Measurements from ENCODE around the gene FKBP5. TPM values are rescaled to one million over a fixed set of nuclear protein-coding genes. Genes with fewer than 3 reads are reported as not detected.
A peak's percentile ranks its signal among the peaks of the same experiment; 100 is the strongest.

FKBP5 gene
- total and polyA plus RNA-seq, 2 donors (not counting 3 experiments of a cell fraction or from before 2014, with no cell fraction given) = 16.7 to 56.8 TPM

DNA sequence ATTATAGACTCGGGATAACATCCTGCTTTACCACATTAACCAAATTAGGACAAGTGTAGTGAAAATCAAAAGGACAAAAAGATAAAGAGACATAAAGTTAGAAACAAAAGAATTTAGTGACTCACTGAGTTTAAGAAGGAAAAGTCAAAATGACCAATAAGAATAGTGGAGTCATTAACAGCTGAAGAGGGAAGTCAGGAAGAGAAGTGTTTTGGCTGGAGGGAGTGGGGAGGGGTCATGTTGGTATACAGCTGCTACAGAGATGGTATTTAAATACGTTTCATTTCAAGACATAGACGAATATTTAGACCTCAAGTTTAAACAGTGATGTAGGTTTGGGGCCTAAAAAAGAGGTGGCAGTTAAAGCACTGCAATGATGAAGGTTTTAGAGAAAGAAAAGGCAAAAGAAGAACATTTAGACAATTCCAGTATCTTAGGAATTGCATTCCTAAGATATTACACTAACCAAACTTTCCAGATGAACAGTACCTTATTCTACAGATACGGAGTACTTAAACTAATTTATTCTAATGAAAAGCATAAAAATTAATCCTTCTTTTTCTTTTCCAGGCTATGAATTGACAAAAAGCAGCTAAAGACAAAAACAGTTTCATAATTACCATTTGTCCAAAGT lies 10.6 kb downstream of the FKBP5 start:
- Histone ChIP-seq H3K36me3 (ENCODE audit: control insufficient read depth in 2 of 2, extremely low read depth in 1 of 2, insufficient read depth in 2 of 2, low read length in 2 of 2) (peaks cover 0 to 4% of the 10 kb centered on the region in 2 experiments), H3K27ac (ENCODE audit: insufficient read depth, low read depth, low read length) (peak overlapping the region; percentile 84), H4K20me1 (replicated peaks; ENCODE audit: control insufficient read depth, extremely low read depth, insufficient read depth, low read length) (no peaks in the 10 kb centered on the region), H3K9me3 (replicated peaks; ENCODE audit: control insufficient read depth, insufficient read depth, low read length) (no peaks in the 10 kb centered on the region), H3K27me3 (ENCODE audit: control insufficient read depth in 2 of 2, insufficient read depth in 2 of 2, low read length in 2 of 2) (no peaks in the 10 kb centered on the region), H3K4me1 (ENCODE audit: control insufficient read depth, extremely low read depth, insufficient read depth, low read length) (peaks cover 19% of the 10 kb centered on the region), H3K4me3 (replicated peaks in 1 of 3; ENCODE audit: insufficient read depth in 1 of 3, low read depth in 1 of 3, low read length in 3 of 3) (peak overlapping the region in 1 of 3 experiments; percentile 15), H3K4me2 (ENCODE audit: insufficient read depth, low read length) (peak overlapping the region; percentile 88), H3K9me1 (replicated peaks; ENCODE audit: control insufficient read depth, extremely low read depth, insufficient read depth, low read length) (peaks cover 6% of the 10 kb centered on the region), H2AFZ (ENCODE audit: low read depth, low read length) (peak overlapping the region; percentile 72), H3K9ac (replicated peaks; ENCODE audit: extremely low read depth, insufficient read depth, low read length) (peak overlapping the region; percentile 62), H3K79me2 (ENCODE audit: control insufficient read depth, insufficient read depth, low read length) (peaks cover 87% of the 10 kb centered on the region)
- POLR2A ChIA-PET = no interaction called here
- dilution Hi-C loops (cut with MboI; ENCODE audit: extremely low pct_ligation_motif_present, low sequenced_read_pairs) = no loop called here
- peak; percentile 79 for DNase-seq (ENCODE audit: low read depth, low spot score)
- CTCF ChIA-PET = interaction anchor here (1.0 to 4.6 kb wide), 7 partner anchors 9 to 156 kb away, joined by 3 to 31 read pairs (median 6); partner anchors contain the start of gene ARMC12
- no TSS peak for BruUV-seq (replicated peaks)
- intact Hi-C loops (cut with micrococcal nuclease) = no loop called here
- FAIRE-seq = peak; percentile 4
- no peak for TF ChIP-seq FOS (IDR thresholded peaks at IDR 0.05; ENCODE audit: borderline replicate concordance, insufficient read depth, low read length)
- TF ChIP-seq POLR2A (IDR thresholded peaks at IDR 0.05; ENCODE audit: low read depth, low read length) = no peak
- no peak for TF ChIP-seq MAX (IDR thresholded peaks at IDR 0.05; ENCODE audit: insufficient read depth, insufficient read length)
- TF ChIP-seq MYC (IDR thresholded peaks at IDR 0.05; ENCODE audit: low read depth, low read length) = no peak
- TF ChIP-seq POLR2AphosphoS5 (IDR thresholded peaks at IDR 0.05; ENCODE audit: insufficient read depth, low read depth, low read length) = no peak
- TF ChIP-seq GATA2 (IDR thresholded peaks at IDR 0.05; ENCODE audit: insufficient read depth, insufficient read length, low read depth, low read length) = no peak
- TF ChIP-seq, protein P1, sequence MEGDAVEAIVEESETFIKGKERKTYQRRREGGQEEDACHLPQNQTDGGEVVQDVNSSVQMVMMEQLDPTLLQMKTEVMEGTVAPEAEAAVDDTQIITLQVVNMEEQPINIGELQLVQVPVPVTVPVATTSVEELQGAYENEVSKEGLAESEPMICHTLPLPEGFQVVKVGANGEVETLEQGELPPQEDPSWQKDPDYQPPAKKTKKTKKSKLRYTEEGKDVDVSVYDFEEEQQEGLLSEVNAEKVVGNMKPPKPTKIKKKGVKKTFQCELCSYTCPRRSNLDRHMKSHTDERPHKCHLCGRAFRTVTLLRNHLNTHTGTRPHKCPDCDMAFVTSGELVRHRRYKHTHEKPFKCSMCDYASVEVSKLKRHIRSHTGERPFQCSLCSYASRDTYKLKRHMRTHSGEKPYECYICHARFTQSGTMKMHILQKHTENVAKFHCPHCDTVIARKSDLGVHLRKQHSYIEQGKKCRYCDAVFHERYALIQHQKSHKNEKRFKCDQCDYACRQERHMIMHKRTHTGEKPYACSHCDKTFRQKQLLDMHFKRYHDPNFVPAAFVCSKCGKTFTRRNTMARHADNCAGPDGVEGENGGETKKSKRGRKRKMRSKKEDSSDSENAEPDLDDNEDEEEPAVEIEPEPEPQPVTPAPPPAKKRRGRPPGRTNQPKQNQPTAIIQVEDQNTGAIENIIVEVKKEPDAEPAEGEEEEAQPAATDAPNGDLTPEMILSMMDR (IDR thresholded peaks at IDR 0.05; ENCODE audit: extremely low read depth in 1 of 2, insufficient read depth in 1 of 2, low read depth in 1 of 2, low read length in 2 of 2) = no peak
- TF ChIP-seq JUN (IDR thresholded peaks at IDR 0.05; ENCODE audit: borderline replicate concordance, insufficient read depth, insufficient read length, low read depth) = no peak
- TF ChIP-seq EZH2 (IDR thresholded peaks at IDR 0.05; ENCODE audit: borderline replicate concordance, low read depth, low read length, severe bottlenecking) = no peak
